B cell (primary cell): ENCODE data around the gene PRTFDC1. TPM values are rescaled to one million over a fixed set of nuclear protein-coding genes. Genes with fewer than 3 reads are reported as not detected.

Experiments used
- ATAC-seq: fragments of 200-7000 bp; cut with Tn5 transposase; one replicate; pipeline ENCODE4 v1.10.0; 2021; ENCODE audit warnings: low read depth, mild to moderate bottlenecking, moderate number of reproducible peaks, moderate library complexity
- CTCF ChIA-PET: fragments of 350-600 bp; sonication (Branson Sonifier 250); formaldehyde crosslinking; loops from one replicate; lab custom pipeline; 2021; ENCODE audit warnings: antibody characterized with exemption, inconsistent platforms; lab: Charles Lee
- POLR2A ChIA-PET: fragments of 350-600 bp; sonication (Branson Sonifier 250); formaldehyde crosslinking; loops from one replicate; lab custom pipeline; 2021; ENCODE audit warnings: antibody characterized with exemption; lab: Charles Lee
- DNase-seq: peaks from one replicate; pipeline ENCODE4 v3.0.0; 2013
- H2AFZ ChIP-seq: 2 replicates; pipeline ENCODE4 v1.6.1; 2012; ENCODE audit warnings: mild to moderate bottlenecking, low read depth, low read length; ENCODE audit not compliant: insufficient read depth, poor library complexity, severe bottlenecking
- H3K27ac ChIP-seq, 2 donors: 1 replicate in 1 of 2; 2 replicates in 1 of 2; pipeline ENCODE4 v1.5.1; 2012 to 2013; ENCODE audit warnings: low read length in 2 of 2, mild to moderate bottlenecking in 2 of 2, moderate library complexity in 1 of 2
- H3K27me3 ChIP-seq, 4 experiments: fragments of 200-600 bp in 1 of 4; sonication (generic) in 1 of 4; replicated peaks in 1 of 4; 1 replicate in 2 of 4; 2 replicates in 2 of 4; pipeline versions ENCODE4 v1.6.1 to v1.7.0; 2013 to 2016; ENCODE audit warnings: low read length in 3 of 4, mild to moderate bottlenecking in 2 of 4, mixed read lengths in 1 of 4, moderate library complexity in 1 of 4; ENCODE audit not compliant: insufficient read depth in 4 of 4, control insufficient read depth in 3 of 4; ENCODE audit errors: control extremely low read depth in 1 of 4
- H3K36me3 ChIP-seq, 2 experiments: replicated peaks in 1 of 2; 1 replicate in 1 of 2; 2 replicates in 1 of 2; pipeline versions ENCODE4 v1.6.1 to v1.7.1; 2013; ENCODE audit warnings: low read length in 1 of 2; ENCODE audit not compliant: insufficient read depth in 2 of 2, control insufficient read depth in 1 of 2; ENCODE audit errors: control extremely low read depth in 1 of 2, extremely low read depth in 1 of 2
- H3K4me1 ChIP-seq, 2 donors: fragments of 200-600 bp in 1 of 2; sonication (generic) in 1 of 2; 1 replicate in 1 of 2; 2 replicates in 1 of 2; pipeline versions ENCODE4 v1.5.1 to v1.6.1; 2013 to 2017; ENCODE audit warnings: low read length in 2 of 2; ENCODE audit not compliant: control insufficient read depth in 2 of 2, insufficient read depth in 2 of 2
- H3K4me2 ChIP-seq: replicated peaks from 2 replicates; pipeline ENCODE3; 2012; ENCODE audit warnings: mild to moderate bottlenecking, low read depth, low read length; ENCODE audit not compliant: poor library complexity, severe bottlenecking
- H3K4me3 ChIP-seq, 5 experiments: fragments of 200-600 bp in 1 of 5; sonication (generic) in 1 of 5; 1 replicate in 3 of 5; 2 replicates in 2 of 5; pipeline versions ENCODE4 v1.5.1 to v1.7.0; 2011 to 2016; ENCODE audit warnings: low read length in 4 of 5, mild to moderate bottlenecking in 4 of 5, low read depth in 2 of 5, control low read depth in 1 of 5, moderate library complexity in 1 of 5; ENCODE audit not compliant: insufficient read depth in 1 of 5; ENCODE audit errors: control extremely low read depth in 1 of 5, extremely low read depth in 1 of 5
- H3K79me2 ChIP-seq: fragments of 200-600 bp; sonication (generic); one replicate; pipeline ENCODE4 v1.6.0; 2016; ENCODE audit warnings: low read length; ENCODE audit not compliant: control insufficient read depth, insufficient read depth
- H3K9ac ChIP-seq: fragments of 200-600 bp; sonication (generic); 2 replicates; pipeline ENCODE4 v1.6.1; 2017; ENCODE audit warnings: mild to moderate bottlenecking, low read length, moderate library complexity
- H3K9me3 ChIP-seq, 3 donors: one replicate each; pipeline versions ENCODE4 v1.6.1 to v1.7.1; 2013; ENCODE audit warnings: low read length in 2 of 3; ENCODE audit not compliant: control insufficient read depth in 2 of 3, insufficient read depth in 1 of 3; ENCODE audit errors: control extremely low read depth in 1 of 3
- H4K20me1 ChIP-seq: 2 replicates; pipeline ENCODE4 v1.6.0; 2012; ENCODE audit warnings: mild to moderate bottlenecking, low read length; ENCODE audit not compliant: insufficient read depth, control insufficient read depth, poor library complexity, severe bottlenecking
- H3K27ac Mint-ChIP-seq: one replicate; pipeline ENCODE4 v1.8.0; 2021; ENCODE audit warnings: mixed read lengths
- H3K27me3 Mint-ChIP-seq: one replicate; pipeline ENCODE4 v1.8.0; 2021; ENCODE audit warnings: mixed read lengths
- H3K4me1 Mint-ChIP-seq: one replicate; pipeline ENCODE4 v1.8.0; 2021; ENCODE audit warnings: mixed read lengths
- H3K4me3 Mint-ChIP-seq: one replicate; pipeline ENCODE4 v1.8.0; 2021; ENCODE audit warnings: mixed read lengths
- H3K9me3 Mint-ChIP-seq: one replicate; pipeline ENCODE4 v1.8.0; 2022; ENCODE audit warnings: mixed read lengths; ENCODE audit not compliant: insufficient read depth
- EZH2 ChIP-seq: IDR thresholded peaks from 2 replicates; pipeline ENCODE4 v1.6.1; 2012; ENCODE audit warnings: borderline replicate concordance, low read depth, mild to moderate bottlenecking, moderate library complexity, low read length; ENCODE audit not compliant: insufficient read depth, poor library complexity, severe bottlenecking
- WGBS: methylation state at CpG from one replicate; pipeline ENCODE4 v1.1.5; 2013; ENCODE audit warnings: missing lambda C conversion rate; ENCODE audit not compliant: insufficient coverage; 5-methylcytosine and 5-hydroxymethylcytosine counted together
- intact Hi-C: fragments of 100-400 bp; cut with micrococcal nuclease; formaldehyde crosslinking; loops from one replicate; pipeline ENCODE4 v1.10.0; 2022
- polyA plus RNA-seq: library from polyadenylated mRNA; depleted of rRNA; stranded (reverse); fragments of >200 nt; gene quantifications from 2 replicates; pipeline ENCODE4 v1.2.3, GENCODE V29; 2012
- total RNA-seq, 2 donors: library from RNA; stranded (reverse); fragments of 120-200 nt in 1 of 2; gene quantifications; 1 replicate in 1 of 2; 2 replicates in 1 of 2; pipeline versions ENCODE4 v1.2.3 to v1.2.4, GENCODE V29; 2013 to 2022
- TF ChIP-seq, protein P1 (sequence below): fragments of 200-600 bp; IDR thresholded peaks from one replicate; pipeline ENCODE4 v1.8.0; 2022; ENCODE audit warnings: antibody characterized with exemption, mild to moderate bottlenecking

The PRTFDC1 gene
- total and polyA plus RNA-seq, 2 donors (not counting 1 experiment from before 2014, with no cell fraction given) = 0.63 TPM; not detected in 1

DNA sequence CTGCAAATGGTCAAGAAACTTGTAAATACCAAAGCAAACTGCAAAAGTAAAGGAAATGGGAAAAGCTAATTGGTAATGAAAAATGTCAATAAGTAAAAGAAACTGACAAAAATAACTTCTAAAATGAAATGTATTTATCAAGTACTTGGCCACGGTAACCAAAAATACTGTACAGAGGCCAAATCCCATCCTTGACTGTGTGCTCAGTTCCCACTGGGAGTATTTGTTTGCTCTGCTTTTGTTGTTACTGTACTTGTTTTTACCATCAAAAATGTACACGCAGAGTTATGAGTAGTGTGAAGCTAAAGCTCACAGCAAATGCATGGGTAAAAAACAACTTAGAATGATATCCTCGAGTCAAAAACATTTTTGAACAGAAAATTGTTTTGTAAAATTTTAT lies 32.5 kb upstream of the PRTFDC1 start:
- Mint-ChIP-seq H3K27me3 (peaks cover 7% of the 10 kb centered on the region), H3K9me3 (no peaks in the 10 kb centered on the region), H3K4me3 (no peak overlapping the region), H3K4me1 (peaks cover 3% of the 10 kb centered on the region), H3K27ac (no peak overlapping the region)
- H4K20me1 ChIP-seq = no peaks in the 10 kb centered on the region
- ChIA-PET CTCF (no interaction called here), POLR2A (no interaction called here)
- no peaks in the 10 kb centered on the region for H3K4me1 ChIP-seq
- no peak for TF ChIP-seq EZH2
- TF ChIP-seq, protein P1, sequence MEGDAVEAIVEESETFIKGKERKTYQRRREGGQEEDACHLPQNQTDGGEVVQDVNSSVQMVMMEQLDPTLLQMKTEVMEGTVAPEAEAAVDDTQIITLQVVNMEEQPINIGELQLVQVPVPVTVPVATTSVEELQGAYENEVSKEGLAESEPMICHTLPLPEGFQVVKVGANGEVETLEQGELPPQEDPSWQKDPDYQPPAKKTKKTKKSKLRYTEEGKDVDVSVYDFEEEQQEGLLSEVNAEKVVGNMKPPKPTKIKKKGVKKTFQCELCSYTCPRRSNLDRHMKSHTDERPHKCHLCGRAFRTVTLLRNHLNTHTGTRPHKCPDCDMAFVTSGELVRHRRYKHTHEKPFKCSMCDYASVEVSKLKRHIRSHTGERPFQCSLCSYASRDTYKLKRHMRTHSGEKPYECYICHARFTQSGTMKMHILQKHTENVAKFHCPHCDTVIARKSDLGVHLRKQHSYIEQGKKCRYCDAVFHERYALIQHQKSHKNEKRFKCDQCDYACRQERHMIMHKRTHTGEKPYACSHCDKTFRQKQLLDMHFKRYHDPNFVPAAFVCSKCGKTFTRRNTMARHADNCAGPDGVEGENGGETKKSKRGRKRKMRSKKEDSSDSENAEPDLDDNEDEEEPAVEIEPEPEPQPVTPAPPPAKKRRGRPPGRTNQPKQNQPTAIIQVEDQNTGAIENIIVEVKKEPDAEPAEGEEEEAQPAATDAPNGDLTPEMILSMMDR = no peak
- no peaks in the 10 kb centered on the region for H3K79me2 ChIP-seq
- WGBS = no CpG with 5 or more reads among the region's 3 CpGs
- H3K27me3 ChIP-seq = peaks cover 0 to 8% (median 3%) of the 10 kb centered on the region in 4 experiments
- H2AFZ ChIP-seq = no peak overlapping the region
- intact Hi-C loops = no loop called here
- DNase-seq (no peak), ATAC-seq (no peak)
- H3K9me3 ChIP-seq = peaks cover 0 to 4% (median 0%) of the 10 kb centered on the region in 3 donors
- no peak overlapping the region for H3K4me2 ChIP-seq
- no peak overlapping the region for H3K9ac ChIP-seq
- H3K4me3 ChIP-seq = no peak overlapping the region
- H3K36me3 ChIP-seq = no peaks in the 10 kb centered on the region
- H3K27ac ChIP-seq = no peak overlapping the region

DNA sequence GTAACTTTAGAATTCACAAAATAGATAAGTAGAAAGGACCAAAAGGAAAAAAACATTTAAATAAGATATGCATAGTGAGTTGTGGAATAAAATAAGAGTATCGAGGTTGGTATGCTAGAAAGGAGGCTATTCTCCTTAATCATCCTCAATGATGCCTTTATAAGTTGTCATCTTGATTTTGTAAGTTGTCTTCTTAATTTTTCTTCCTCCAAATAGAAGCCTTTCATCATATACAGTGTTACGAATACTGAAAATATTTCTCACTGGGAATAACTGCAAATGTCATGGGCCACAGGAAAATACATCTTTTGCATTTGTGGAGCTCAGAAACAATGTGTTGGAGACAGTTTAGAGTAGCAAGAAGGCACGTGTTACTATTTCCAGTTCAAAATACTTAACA lies 31.5 kb upstream of the PRTFDC1 start:
- ATAC-seq (no peak), DNase-seq (no peak)
- H3K27me3 ChIP-seq = peaks cover 0 to 8% (median 2%) of the 10 kb centered on the region in 4 experiments
- H3K27ac Mint-ChIP-seq = no peak overlapping the region
- no peak overlapping the region for H3K4me3 ChIP-seq
- TF ChIP-seq, protein P1 = no peak
- TF ChIP-seq EZH2 = no peak
- H3K36me3 ChIP-seq = no peaks in the 10 kb centered on the region
- no peaks in the 10 kb centered on the region for H3K4me1 ChIP-seq
- H3K4me3 Mint-ChIP-seq = no peak overlapping the region
- ChIA-PET CTCF (interaction anchor here (0.6 kb wide), 1 partner anchor 1286 kb away, joined by 4 read pairs; no protein-coding TSS in a partner anchor), POLR2A (no interaction called here)
- no peaks in the 10 kb centered on the region for H3K79me2 ChIP-seq
- peaks cover 7% of the 10 kb centered on the region for H3K27me3 Mint-ChIP-seq
- no peak overlapping the region for H3K27ac ChIP-seq
- WGBS = no CpG with 5 or more reads among the region's 3 CpGs
- H2AFZ ChIP-seq = no peak overlapping the region
- H3K9me3 ChIP-seq = peaks cover 0 to 4% (median 0%) of the 10 kb centered on the region in 3 donors
- intact Hi-C loops = no loop called here
- H3K9me3 Mint-ChIP-seq = no peaks in the 10 kb centered on the region
- H4K20me1 ChIP-seq = no peaks in the 10 kb centered on the region
- H3K4me2 ChIP-seq = no peak overlapping the region
- H3K4me1 Mint-ChIP-seq = no peaks in the 10 kb centered on the region
- no peak overlapping the region for H3K9ac ChIP-seq
